ENCODE data around the gene GTF3C1.
"Not testable (repeated sequence)": the region's sequence is repeated elsewhere in the genome, so short reads cannot be mapped to it uniquely, and the experiment has no call there.

GTF3C1 gene

GRCh38 chr16:27571433-27572326 is 22.0 kb upstream of the GTF3C1 start:
- no peak for DNase-seq (ENCODE audit: low read depth)
- no peak overlapping the region for H3K4me3 ChIP-seq (ENCODE audit: low read depth, low read length)

GRCh38 chr16:27570986-27571385 is 21.3 kb upstream of the GTF3C1 start:
- not testable (repeated sequence) for DNase-seq (ENCODE audit: low read depth); H3K4me3 ChIP-seq (ENCODE audit: low read depth, low read length)

- no peak for DNase-seq (ENCODE audit: low read depth)
- no peak overlapping the region for H3K4me3 ChIP-seq (ENCODE audit: low read depth, low read length)
Measured at GRCh38 chr16:27568077-27568476, 18.4 kb upstream of the GTF3C1 start.

- no peak for DNase-seq (ENCODE audit: low read depth)
- no peak overlapping the region for H3K4me3 ChIP-seq (ENCODE audit: low read depth, low read length)
Measured at GRCh38 chr16:27566417-27566816, 16.7 kb upstream of the GTF3C1 start.

- no peak for DNase-seq (ENCODE audit: low read depth)
- no peak overlapping the region for H3K4me3 ChIP-seq (ENCODE audit: low read depth, low read length)
Measured at GRCh38 chr16:27564224-27564623, 14.5 kb upstream of the GTF3C1 start.

GRCh38 chr16:27561216-27561615 is 11.5 kb upstream of the GTF3C1 start:
- no peak overlapping the region for H3K4me3 ChIP-seq (ENCODE audit: low read depth, low read length)
- no peak for DNase-seq (ENCODE audit: low read depth)

- no peak overlapping the region for H3K4me3 ChIP-seq (ENCODE audit: low read depth, low read length)
- DNase-seq (ENCODE audit: low read depth): no peak
Measured at GRCh38 chr16:27558932-27559331, 9.2 kb upstream of the GTF3C1 start.

- DNase-seq (ENCODE audit: low read depth): no peak
- H3K4me3 ChIP-seq (ENCODE audit: low read depth, low read length): no peak overlapping the region
Measured at GRCh38 chr16:27558434-27558833, 8.7 kb upstream of the GTF3C1 start.

GRCh38 chr16:27556471-27556870 is 6.8 kb upstream of the GTF3C1 start:
- no peak overlapping the region for H3K4me3 ChIP-seq (ENCODE audit: low read depth, low read length)

GRCh38 chr16:27551036-27551435 is 1.3 kb upstream of the GTF3C1 start:
- peak overlapping the region; percentile 99 for H3K4me3 ChIP-seq (ENCODE audit: low read depth, low read length)
- DNase-seq (ENCODE audit: low read depth): no peak

More at GRCh38 chr16:27556471-27556870, 6.8 kb upstream of the GTF3C1 start:
- DNase-seq (ENCODE audit: low read depth): no peak

GRCh38 chr16:27550582-27550920 is 838 bp upstream of the GTF3C1 start:
- DNase-seq (ENCODE audit: low read depth): no peak
- H3K4me3 ChIP-seq (ENCODE audit: low read depth, low read length): peak overlapping the region; percentile 99

- no peak for DNase-seq (ENCODE audit: low read depth)
- H3K4me3 ChIP-seq (ENCODE audit: low read depth, low read length): peak overlapping the region; percentile 99
Measured at GRCh38 chr16:27549464-27549745, 308 bp downstream of the GTF3C1 start.

- no peak for DNase-seq (ENCODE audit: low read depth)
- H3K4me3 ChIP-seq (ENCODE audit: low read depth, low read length): no peak overlapping the region
Measured at GRCh38 chr16:27547851-27548250, 1.9 kb downstream of the GTF3C1 start.

- no peak overlapping the region for H3K4me3 ChIP-seq (ENCODE audit: low read depth, low read length)
- peak; percentile 25 for DNase-seq (ENCODE audit: low read depth)
Measured at GRCh38 chr16:27547134-27547533, 2.6 kb downstream of the GTF3C1 start.

GRCh38 chr16:27544671-27545070 is 5.0 kb downstream of the GTF3C1 start:
- DNase-seq (ENCODE audit: low read depth): no peak
- H3K4me3 ChIP-seq (ENCODE audit: low read depth, low read length): no peak overlapping the region

GRCh38 chr16:27543801-27544200 is 5.9 kb downstream of the GTF3C1 start:
- no peak for DNase-seq (ENCODE audit: low read depth)
- H3K4me3 ChIP-seq (ENCODE audit: low read depth, low read length): no peak overlapping the region

- no peak for DNase-seq (ENCODE audit: low read depth)
- no peak overlapping the region for H3K4me3 ChIP-seq (ENCODE audit: low read depth, low read length)
Measured at GRCh38 chr16:27539636-27540035, 10.1 kb downstream of the GTF3C1 start.

- no peak overlapping the region for H3K4me3 ChIP-seq (ENCODE audit: low read depth, low read length)
- DNase-seq (ENCODE audit: low read depth): no peak
Measured at GRCh38 chr16:27539120-27539519, 10.6 kb downstream of the GTF3C1 start.

GRCh38 chr16:27538528-27538927 is 11.2 kb downstream of the GTF3C1 start:
- no peak for DNase-seq (ENCODE audit: low read depth)
- H3K4me3 ChIP-seq (ENCODE audit: low read depth, low read length): no peak overlapping the region

GRCh38 chr16:27534256-27534655 is 15.5 kb downstream of the GTF3C1 start:
- no peak overlapping the region for H3K4me3 ChIP-seq (ENCODE audit: low read depth, low read length)
- no peak for DNase-seq (ENCODE audit: low read depth)

Measured in skeletal muscle cell (primary cell).